Measurements from ENCODE around the gene CCNL2.

GRCh38 chr1:1422465-1423244, 23.5 kb upstream of the CCNL2 start:
- TF ChIP-seq, protein P1, sequence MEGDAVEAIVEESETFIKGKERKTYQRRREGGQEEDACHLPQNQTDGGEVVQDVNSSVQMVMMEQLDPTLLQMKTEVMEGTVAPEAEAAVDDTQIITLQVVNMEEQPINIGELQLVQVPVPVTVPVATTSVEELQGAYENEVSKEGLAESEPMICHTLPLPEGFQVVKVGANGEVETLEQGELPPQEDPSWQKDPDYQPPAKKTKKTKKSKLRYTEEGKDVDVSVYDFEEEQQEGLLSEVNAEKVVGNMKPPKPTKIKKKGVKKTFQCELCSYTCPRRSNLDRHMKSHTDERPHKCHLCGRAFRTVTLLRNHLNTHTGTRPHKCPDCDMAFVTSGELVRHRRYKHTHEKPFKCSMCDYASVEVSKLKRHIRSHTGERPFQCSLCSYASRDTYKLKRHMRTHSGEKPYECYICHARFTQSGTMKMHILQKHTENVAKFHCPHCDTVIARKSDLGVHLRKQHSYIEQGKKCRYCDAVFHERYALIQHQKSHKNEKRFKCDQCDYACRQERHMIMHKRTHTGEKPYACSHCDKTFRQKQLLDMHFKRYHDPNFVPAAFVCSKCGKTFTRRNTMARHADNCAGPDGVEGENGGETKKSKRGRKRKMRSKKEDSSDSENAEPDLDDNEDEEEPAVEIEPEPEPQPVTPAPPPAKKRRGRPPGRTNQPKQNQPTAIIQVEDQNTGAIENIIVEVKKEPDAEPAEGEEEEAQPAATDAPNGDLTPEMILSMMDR (IDR thresholded peaks at IDR 0.05; ENCODE audit: low read depth, low read length, missing input control) = no peak
- TF ChIP-seq GABPA (IDR thresholded peaks at IDR 0.05 in 1 of 2, conservative IDR thresholded peaks at IDR 0.05 in 1 of 2) = no peak
- no peak for TF ChIP-seq MAX (IDR thresholded peaks at IDR 0.05)
- TF ChIP-seq REST (IDR thresholded peaks at IDR 0.05) = no peak
- no peak for TF ChIP-seq RAD21 (IDR thresholded peaks at IDR 0.05)
- TF ChIP-seq HNF4G (IDR thresholded peaks at IDR 0.05) = no peak
- no peak for TF ChIP-seq SP1 (IDR thresholded peaks at IDR 0.05)
